Naive B cell (primary cell): ENCODE results near the gene FBXO42. TPM values are rescaled to one million over a fixed set of nuclear protein-coding genes. Genes with fewer than 3 reads are reported as not detected.
A peak's percentile ranks its signal among the peaks of the same experiment; 100 is the strongest.
"Not testable (repeated sequence)": the region's sequence is repeated elsewhere in the genome, so short reads cannot be mapped to it uniquely, and the experiment has no call there.

Experiments
- ATAC-seq, 2 donors: fragments of 150-1000 bp; cut with Tn5 transposase; 2 replicates each; pipeline ENCODE4 v1.10.0; 2021; ENCODE audit warnings: low read depth in 2 of 2, mild to moderate bottlenecking in 2 of 2, moderate library complexity in 2 of 2
- DNase-seq: peaks from one replicate; pipeline ENCODE4 v3.0.0; 2022
- H3K27ac Mint-ChIP-seq, 6 donors: one replicate each; pipeline ENCODE4 v1.8.0; 2020 to 2022; ENCODE audit warnings: mild to moderate bottlenecking in 6 of 6, mixed read lengths in 6 of 6, moderate library complexity in 5 of 6, inconsistent platforms in 2 of 6
- H3K27me3 Mint-ChIP-seq, 3 donors: one replicate each; pipeline ENCODE4 v1.8.0; 2021 to 2022; ENCODE audit warnings: mixed read lengths in 3 of 3, mild to moderate bottlenecking in 1 of 3
- H3K36me3 Mint-ChIP-seq, 2 donors: one replicate each; pipeline ENCODE4 v1.8.0; 2020 to 2022; ENCODE audit warnings: mixed read lengths in 2 of 2, inconsistent platforms in 1 of 2, mild to moderate bottlenecking in 1 of 2
- H3K4me1 Mint-ChIP-seq, 3 donors: one replicate each; pipeline ENCODE4 v1.8.0; 2020 to 2022; ENCODE audit warnings: mixed read lengths in 3 of 3, inconsistent platforms in 1 of 3, mild to moderate bottlenecking in 1 of 3, moderate library complexity in 1 of 3
- H3K4me3 Mint-ChIP-seq, 8 donors: one replicate each; pipeline ENCODE4 v1.8.0; 2020 to 2022; ENCODE audit warnings: mild to moderate bottlenecking in 8 of 8, mixed read lengths in 8 of 8, moderate library complexity in 8 of 8, inconsistent platforms in 2 of 8
- H3K9me3 Mint-ChIP-seq, 7 donors: one replicate each; pipeline ENCODE4 v1.8.0; 2020 to 2022; ENCODE audit warnings: mixed read lengths in 7 of 7, mild to moderate bottlenecking in 5 of 7, inconsistent platforms in 2 of 7, moderate library complexity in 1 of 7
- polyA plus RNA-seq, 6 donors: library from polyadenylated mRNA; unstranded; fragments of 300-500 nt; fragmentation: Illumina TruSeq; gene quantifications; one replicate each; pipeline ENCODE4 v1.2.3, GENCODE V29; 2021; ENCODE audit warnings: low read depth in 6 of 6

The FBXO42 gene
- polyA plus RNA-seq, 6 donors from 2014 or later, result 17.9 to 33.5 (median 21.9) TPM

DNA sequence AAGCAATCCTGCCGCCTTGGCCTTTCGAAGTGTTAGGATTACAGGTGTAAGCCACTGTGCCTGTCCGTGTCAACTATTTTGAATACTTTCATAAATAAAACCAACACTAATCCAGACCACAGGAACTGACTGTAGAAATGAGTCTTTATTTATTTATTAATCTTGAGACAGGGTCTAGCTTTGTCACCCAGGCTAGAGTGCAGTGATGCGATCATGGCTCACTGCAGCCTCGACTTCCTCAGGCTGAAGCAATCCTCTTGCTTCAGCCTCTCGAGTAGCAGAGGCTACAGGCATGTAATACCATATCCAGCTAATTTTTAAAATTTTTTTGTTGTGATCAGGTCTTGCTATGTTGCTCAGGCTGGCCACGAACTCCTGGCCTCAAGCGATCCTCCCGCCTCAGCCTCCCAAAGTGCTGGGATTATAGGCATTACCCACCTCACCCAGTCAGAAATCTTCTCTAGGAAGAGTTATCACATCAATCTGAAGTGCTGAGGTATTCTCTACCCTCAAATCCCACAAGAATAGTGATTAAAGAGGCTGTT is 93.6 kb downstream of the FBXO42 start:
- DNase-seq (no peak), ATAC-seq (no peak)
- Mint-ChIP-seq H3K36me3 (no peaks in the 10 kb centered on the region), H3K27me3 (no peaks in the 10 kb centered on the region), H3K4me1 (peaks cover 0 to 11% (median 2%) of the 10 kb centered on the region in 3 donors), H3K9me3 (no peaks in the 10 kb centered on the region), H3K4me3 (no peak overlapping the region), H3K27ac (peak overlapping the region in 3 of 6 donors; percentile 30 to 84 (median 47))

GRCh38 chr1:16257968-16258367 is 94.3 kb downstream of the FBXO42 start:
- peaks cover 0 to 11% (median 2%) of the 10 kb centered on the region in 3 donors for H3K4me1 Mint-ChIP-seq
- no peak overlapping the region for H3K4me3 Mint-ChIP-seq
- H3K27me3 Mint-ChIP-seq, result no peaks in the 10 kb centered on the region
- ATAC-seq (no peak), DNase-seq (no peak)
- no peaks in the 10 kb centered on the region for H3K36me3 Mint-ChIP-seq
- peak overlapping the region in 1 of 6 donors; percentile 30 for H3K27ac Mint-ChIP-seq
- H3K9me3 Mint-ChIP-seq, result no peaks in the 10 kb centered on the region

DNA sequence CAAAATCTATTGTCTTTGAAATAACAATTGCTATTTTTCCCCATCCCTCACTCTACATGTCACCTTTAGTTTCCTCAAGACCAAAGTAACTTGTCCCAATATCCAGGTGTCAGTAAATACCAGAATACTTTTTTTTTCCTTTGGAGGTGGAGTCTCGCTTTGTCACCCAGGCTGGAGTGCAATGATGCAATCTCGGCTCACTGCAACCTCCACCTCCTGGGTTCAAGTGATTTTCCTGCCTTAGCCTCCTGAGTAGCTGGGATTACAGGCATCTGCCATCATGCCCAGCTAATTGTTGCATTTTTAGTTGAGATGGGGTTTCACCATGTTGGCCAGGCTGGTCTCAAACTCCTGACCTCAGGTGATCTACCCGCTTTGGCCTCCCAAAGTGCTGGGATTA is 94.7 kb downstream of the FBXO42 start:
- Mint-ChIP-seq H3K27ac (peak overlapping the region in 1 of 6 donors; percentile 39), H3K4me1 (peaks cover 0 to 11% (median 2%) of the 10 kb centered on the region in 3 donors)
- not testable (repeated sequence) for H3K9me3 Mint-ChIP-seq, DNase-seq, H3K4me3 Mint-ChIP-seq, H3K27me3 Mint-ChIP-seq, ATAC-seq, H3K36me3 Mint-ChIP-seq

GRCh38 chr1:16256478-16256877 is 95.8 kb downstream of the FBXO42 start:
- no peak for DNase-seq
- Mint-ChIP-seq H3K36me3 (peaks cover 0 to 8% of the 10 kb centered on the region in 2 donors), H3K27me3 (no peaks in the 10 kb centered on the region), H3K27ac (peak overlapping the region in 3 of 6 donors; percentile 20 to 66 (median 39)), H3K9me3 (no peaks in the 10 kb centered on the region), H3K4me3 (no peak overlapping the region), H3K4me1 (peaks cover 0 to 10% (median 2%) of the 10 kb centered on the region in 3 donors)
- ATAC-seq, result no peak

DNA sequence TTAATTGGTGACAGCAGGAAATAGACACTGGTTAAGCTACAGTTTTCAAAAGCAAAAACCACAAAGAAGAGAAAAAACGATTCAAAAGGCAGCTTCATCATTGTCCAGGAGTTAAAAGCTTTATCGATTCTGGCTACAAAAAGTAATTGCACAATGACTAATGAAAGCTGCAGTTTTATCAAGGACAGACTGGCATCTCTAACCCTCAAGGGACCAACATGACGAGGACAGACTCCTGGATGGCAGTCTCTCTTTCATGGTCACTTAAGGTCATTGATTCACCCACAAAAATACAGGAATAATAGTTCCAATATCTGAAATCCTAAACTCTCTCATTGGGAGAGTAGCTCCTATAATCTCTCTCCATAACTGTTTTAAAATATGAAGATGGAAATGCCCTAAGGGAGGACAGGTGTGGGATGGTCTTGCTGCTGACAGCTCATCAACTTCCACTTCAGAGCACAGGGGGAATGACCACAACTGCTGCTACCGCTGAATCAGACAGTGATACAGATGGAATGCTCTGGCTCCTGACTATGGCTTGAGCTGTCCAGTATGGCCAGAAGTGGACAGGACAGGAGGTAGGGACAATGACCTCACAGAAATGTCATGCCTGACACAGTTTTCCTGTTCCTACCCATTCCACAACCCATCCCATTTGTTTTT is 97.9 kb downstream of the FBXO42 start:
- H3K9me3 Mint-ChIP-seq, result no peaks in the 10 kb centered on the region
- H3K27me3 Mint-ChIP-seq, result no peaks in the 10 kb centered on the region
- H3K4me1 Mint-ChIP-seq, result peaks cover 6 to 12% (median 10%) of the 10 kb centered on the region in 3 donors
- no peak for DNase-seq
- peaks cover 0 to 8% of the 10 kb centered on the region in 2 donors for H3K36me3 Mint-ChIP-seq
- H3K4me3 Mint-ChIP-seq, result no peak overlapping the region
- no peak for ATAC-seq
- H3K27ac Mint-ChIP-seq, result peak overlapping the region in 4 of 6 donors; percentile 6 to 82 (median 50)

- Mint-ChIP-seq H3K36me3 (peaks cover 0 to 8% of the 10 kb centered on the region in 2 donors), H3K27ac (no peak overlapping the region), H3K9me3 (no peaks in the 10 kb centered on the region), H3K4me3 (no peak overlapping the region), H3K4me1 (peaks cover 15 to 22% (median 18%) of the 10 kb centered on the region in 3 donors), H3K27me3 (no peaks in the 10 kb centered on the region)
- DNase-seq (no peak), ATAC-seq (no peak)
These were observed 98.9 kb downstream of the FBXO42 start for GRCh38 chr1:16253332-16253922.

DNA sequence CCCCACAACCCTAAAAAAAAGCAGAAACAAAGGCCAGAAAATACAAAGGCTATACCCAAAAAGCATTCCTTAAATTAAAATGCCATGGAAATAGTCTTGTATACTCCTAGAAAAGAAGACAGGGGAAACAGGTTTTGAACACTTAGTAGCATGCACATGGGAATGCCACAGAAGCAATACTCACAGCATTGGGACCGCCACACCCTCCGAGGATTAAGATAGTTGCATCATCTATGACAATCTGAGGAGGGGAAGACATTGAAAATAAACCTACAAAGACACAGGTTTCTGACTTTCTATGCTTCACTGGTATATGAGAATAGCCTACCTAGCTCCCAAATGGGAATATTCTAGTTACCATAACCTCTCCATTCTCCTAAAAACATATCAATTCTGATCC is 99.4 kb downstream of the FBXO42 start:
- Mint-ChIP-seq H3K36me3 (peaks cover 0 to 8% of the 10 kb centered on the region in 2 donors), H3K27ac (peak overlapping the region in 1 of 6 donors; percentile 32), H3K4me1 (peaks cover 17 to 22% (median 19%) of the 10 kb centered on the region in 3 donors)

GRCh38 chr1:16251381-16251780 is 100.9 kb downstream of the FBXO42 start:
- Mint-ChIP-seq H3K27ac (no peak overlapping the region), H3K27me3 (no peaks in the 10 kb centered on the region), H3K36me3 (peaks cover 0 to 8% of the 10 kb centered on the region in 2 donors), H3K9me3 (no peaks in the 10 kb centered on the region), H3K4me3 (no peak overlapping the region), H3K4me1 (peaks cover 17 to 19% (median 18%) of the 10 kb centered on the region in 3 donors)
- DNase-seq, result no peak
- no peak for ATAC-seq

More for the DNA sequence above, 99.4 kb downstream of the FBXO42 start:
- H3K27me3 Mint-ChIP-seq, result no peaks in the 10 kb centered on the region
- no peaks in the 10 kb centered on the region for H3K9me3 Mint-ChIP-seq
- ATAC-seq (no peak), DNase-seq (no peak)
- H3K4me3 Mint-ChIP-seq, result no peak overlapping the region

DNA sequence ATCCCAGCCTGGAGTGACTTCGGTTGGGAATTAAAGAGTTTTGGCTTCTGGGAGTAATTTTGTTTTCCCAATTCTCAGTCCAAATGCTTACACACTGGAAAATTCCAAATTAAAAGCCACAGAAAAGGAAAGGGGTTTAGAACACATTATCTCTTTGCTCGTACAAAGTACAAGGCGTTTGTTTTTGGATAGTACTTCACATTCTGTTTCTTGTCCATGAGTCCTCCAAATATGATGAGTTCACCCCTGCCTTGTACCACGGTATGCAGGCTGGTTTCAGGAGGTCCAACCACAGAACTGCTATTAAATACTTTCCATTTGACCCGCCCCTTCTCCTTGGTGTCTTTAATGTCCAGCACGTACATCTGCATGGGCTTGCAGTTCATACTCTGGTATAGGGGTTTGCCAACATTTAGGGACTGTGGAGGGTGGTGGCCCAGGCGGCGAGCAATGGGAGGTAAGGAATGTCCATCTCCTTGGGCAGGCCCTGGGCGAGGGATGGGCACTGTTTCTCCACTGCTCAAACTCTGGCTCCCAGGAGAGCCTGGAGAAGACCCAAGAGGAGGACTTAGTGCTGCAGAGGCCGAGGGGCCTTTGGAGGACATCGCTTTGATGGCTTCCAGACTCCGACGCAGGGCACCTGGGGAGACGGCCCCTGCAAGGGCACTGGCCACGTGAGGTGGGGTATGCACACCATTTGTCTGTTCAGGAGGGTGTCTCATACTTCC is 101.6 kb downstream of the FBXO42 start:
- Mint-ChIP-seq H3K27ac (peak overlapping the region in 2 of 6 donors; percentile 7 to 39), H3K4me1 (peaks cover 17 to 19% (median 17%) of the 10 kb centered on the region in 3 donors), H3K9me3 (no peaks in the 10 kb centered on the region), H3K36me3 (peaks cover 0 to 8% of the 10 kb centered on the region in 2 donors), H3K27me3 (no peaks in the 10 kb centered on the region), H3K4me3 (no peak overlapping the region)
- DNase-seq, result no peak
- no peak for ATAC-seq

GRCh38 chr1:16249596-16250241 is 102.6 kb downstream of the FBXO42 start:
- no peak for ATAC-seq

DNA sequence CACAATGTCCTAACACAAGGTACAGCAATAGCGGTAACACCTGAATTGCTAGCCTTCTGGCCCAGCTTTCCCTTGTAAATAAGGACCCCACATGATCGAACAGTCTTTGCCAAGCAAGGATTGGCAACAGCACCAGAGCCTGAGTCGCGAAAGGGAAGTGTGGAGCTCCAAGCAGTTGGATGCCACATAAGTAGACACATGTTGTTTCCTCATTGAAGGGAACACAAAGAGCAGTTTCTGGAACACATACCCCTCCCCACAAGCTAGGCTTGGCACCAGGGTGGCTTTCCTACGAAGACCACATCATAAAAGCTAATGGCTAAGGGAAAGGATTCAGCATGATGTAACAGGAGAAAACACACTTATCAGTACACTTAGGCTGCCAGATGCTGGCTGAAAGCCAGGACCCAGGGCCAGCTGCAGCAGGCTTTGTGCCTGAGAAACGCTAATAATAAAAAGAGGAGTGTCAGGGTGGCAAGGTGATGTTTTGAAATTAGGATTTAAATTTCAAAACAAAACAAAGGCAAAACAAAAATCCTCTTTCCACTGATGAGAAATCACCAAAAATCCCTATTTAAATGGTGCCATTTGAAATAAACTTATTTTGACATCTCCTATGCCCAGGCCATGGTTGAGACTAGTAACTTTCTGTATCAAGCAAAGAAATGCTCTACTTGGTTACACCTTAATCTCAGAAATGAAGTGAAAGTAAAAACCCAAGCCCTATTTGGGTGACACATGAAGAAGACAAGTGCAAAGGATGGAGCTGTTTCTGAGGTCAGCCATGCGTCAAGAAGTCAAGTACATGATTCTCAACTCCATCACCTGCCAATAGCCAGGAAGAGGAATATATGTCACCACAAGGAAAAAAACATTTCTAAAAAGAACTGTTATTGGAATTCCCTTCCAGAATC is 103.4 kb downstream of the FBXO42 start:
- peaks cover 0 to 8% of the 10 kb centered on the region in 2 donors for H3K36me3 Mint-ChIP-seq
- peak; percentile 85 to 86 for ATAC-seq
- peak overlapping the region in 2 of 8 donors; percentile 16 to 85 for H3K4me3 Mint-ChIP-seq
- H3K9me3 Mint-ChIP-seq, result no peaks in the 10 kb centered on the region
- H3K27me3 Mint-ChIP-seq, result no peaks in the 10 kb centered on the region
- peaks cover 17 to 26% (median 25%) of the 10 kb centered on the region in 3 donors for H3K4me1 Mint-ChIP-seq
- peak overlapping the region in 5 of 6 donors; percentile 10 to 92 (median 57) for H3K27ac Mint-ChIP-seq
- peak; percentile 21 for DNase-seq

More at GRCh38 chr1:16249596-16250241, 102.6 kb downstream of the FBXO42 start:
- peak overlapping the region; percentile 1 to 92 (median 82) for H3K27ac Mint-ChIP-seq
- H3K36me3 Mint-ChIP-seq, result peaks cover 0 to 8% of the 10 kb centered on the region in 2 donors
- no peaks in the 10 kb centered on the region for H3K27me3 Mint-ChIP-seq
- peaks cover 17 to 19% (median 18%) of the 10 kb centered on the region in 3 donors for H3K4me1 Mint-ChIP-seq
- DNase-seq, result no peak
- H3K9me3 Mint-ChIP-seq, result no peaks in the 10 kb centered on the region
- H3K4me3 Mint-ChIP-seq, result no peak overlapping the region

DNA sequence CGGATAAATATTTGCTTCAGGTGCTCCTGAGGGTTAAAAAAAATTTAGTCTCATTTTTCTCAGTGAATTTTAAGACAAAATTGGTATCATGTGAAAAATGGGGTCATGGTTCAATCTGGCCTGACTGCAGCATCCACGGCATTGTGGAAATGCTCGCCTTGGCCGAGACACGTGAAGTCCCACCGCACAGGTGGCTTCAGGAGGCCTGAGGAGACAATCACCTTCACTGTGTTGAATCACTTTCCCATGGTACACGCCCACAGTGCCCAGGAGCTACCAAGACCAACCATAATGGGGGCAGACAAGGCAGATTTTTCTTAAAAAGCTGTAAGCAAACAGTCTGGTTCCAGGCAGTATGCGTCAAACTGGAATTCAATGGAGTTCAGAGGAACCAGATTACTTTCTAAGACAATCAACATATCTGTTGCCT is 104.3 kb downstream of the FBXO42 start:
- no peak overlapping the region for H3K4me3 Mint-ChIP-seq
- peaks cover 17 to 28% (median 25%) of the 10 kb centered on the region in 3 donors for H3K4me1 Mint-ChIP-seq
- no peak for DNase-seq
- H3K9me3 Mint-ChIP-seq, result no peaks in the 10 kb centered on the region
- peak overlapping the region in 3 of 6 donors; percentile 15 to 81 (median 63) for H3K27ac Mint-ChIP-seq
- no peak for ATAC-seq
- H3K36me3 Mint-ChIP-seq, result peaks cover 0 to 8% of the 10 kb centered on the region in 2 donors
- H3K27me3 Mint-ChIP-seq, result no peaks in the 10 kb centered on the region
